Stimulated activated CD8-positive, alpha-beta memory T cell treated with anti-CD3 and anti-CD28 coated beads, Interleukin-7, amount 100 ng/mL, for 48 hours (primary cell): ENCODE measurements around the gene SLC25A15.
A peak's percentile ranks its signal among the peaks of the same experiment; 100 is the strongest.

ENCODE experiments used
- DNase-seq, 2 donors: peaks; one replicate each; pipeline ENCODE4 v3.0.0-alpha.2; 2020; ENCODE audit warnings: low read depth in 1 of 2; ENCODE audit errors: extremely low read depth in 1 of 2

SLC25A15 gene

DNA sequence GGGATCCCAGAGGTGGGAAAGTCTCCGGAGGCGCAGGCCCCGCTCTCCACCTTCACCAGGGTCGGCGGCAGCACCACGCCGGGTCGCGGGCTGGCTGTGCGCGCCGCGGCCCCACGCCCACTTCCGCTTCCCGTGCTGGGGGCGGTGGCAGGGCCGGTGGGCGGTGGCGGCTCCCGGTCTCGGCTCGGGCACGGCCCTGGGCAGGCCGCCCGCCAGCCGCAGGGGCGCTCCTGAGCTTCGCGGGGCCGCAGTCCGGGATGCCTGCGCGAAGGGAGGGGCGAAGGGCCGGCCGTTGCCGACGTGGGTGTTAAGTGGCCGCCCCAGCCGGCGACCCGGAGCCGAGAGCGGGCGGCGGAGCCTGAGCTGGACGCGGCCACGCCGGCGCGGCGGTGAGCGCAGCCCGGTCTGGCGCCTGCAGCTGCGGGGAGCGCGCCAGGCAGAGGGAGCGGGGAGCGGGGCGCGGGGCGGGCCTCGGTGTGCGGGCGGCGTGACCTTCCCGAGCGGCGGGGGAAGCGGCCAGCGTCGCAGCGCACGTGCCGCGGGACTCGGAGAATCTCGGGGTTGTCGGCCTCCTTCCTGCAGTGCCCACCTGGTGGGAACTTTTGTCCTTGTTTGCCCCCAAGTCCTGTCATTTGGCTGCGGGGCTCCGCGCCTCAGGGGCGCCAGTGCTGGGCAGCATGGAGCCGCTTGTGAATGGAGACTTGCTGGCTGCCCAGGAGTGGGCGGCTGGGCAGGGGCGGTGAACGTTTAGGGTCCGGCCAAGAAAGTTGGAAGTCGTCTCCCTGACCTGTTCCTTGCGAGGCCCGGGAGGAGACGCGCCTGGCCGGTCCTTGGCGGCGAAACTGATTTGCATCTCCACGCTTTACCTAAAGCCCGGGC is at the start of gene SLC25A15:
TSS of gene SLC25A15 (plus strand) at position 337 of the 879 bp plus-strand sequence. CDS start 3,616 bp downstream, outside the sequence.
- DNase-seq, result peak; percentile 49 to 61

DNA sequence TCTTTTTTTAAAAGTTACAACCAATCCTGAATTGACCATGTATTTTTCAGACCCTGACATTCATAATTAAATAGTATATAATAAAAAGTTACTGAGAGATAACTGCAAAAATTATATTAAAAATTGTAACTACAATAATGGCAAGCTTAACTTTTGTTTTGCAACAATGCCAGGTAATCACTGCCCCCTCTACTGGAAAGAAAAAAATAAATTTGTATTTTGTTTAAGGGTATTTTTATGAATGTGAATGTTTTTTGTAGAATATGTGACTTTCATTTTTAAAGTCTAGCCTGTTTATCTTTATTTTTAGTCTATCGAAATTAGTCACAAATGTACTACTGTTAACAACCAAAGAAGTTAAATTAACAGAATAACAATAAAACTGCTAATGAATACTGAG is 40.1 kb upstream of the SLC25A15 start:
- no peak for DNase-seq

DNA sequence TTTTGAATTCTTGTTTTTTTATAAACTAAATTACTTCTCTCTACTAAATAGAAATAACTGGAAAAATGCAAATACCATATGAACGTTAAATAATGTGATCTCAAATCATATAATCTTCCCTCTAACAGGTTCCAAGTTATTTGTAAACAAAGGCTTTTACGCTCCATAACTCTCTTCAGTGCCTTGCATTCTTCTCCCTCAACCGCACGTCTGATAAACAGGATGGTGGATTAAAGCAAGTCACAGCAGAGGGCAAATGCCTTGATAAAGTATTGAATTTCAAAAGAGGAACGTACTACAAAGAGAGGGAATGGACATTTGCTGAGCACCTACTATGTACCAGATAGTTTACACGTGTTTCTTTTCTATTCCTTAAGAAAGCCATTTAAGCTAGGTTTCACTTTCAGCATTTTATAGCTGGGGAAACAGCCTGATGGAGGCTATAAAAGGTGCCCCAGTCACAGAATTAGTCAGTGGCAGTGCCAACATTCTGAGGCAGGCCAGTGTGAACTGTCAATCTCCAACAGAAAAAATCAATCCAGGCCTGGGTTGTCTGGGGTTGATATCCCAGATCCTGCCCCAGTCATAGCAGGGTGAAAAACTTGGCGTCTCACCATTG is 34.2 kb upstream of the SLC25A15 start:
- DNase-seq, result no peak

DNA sequence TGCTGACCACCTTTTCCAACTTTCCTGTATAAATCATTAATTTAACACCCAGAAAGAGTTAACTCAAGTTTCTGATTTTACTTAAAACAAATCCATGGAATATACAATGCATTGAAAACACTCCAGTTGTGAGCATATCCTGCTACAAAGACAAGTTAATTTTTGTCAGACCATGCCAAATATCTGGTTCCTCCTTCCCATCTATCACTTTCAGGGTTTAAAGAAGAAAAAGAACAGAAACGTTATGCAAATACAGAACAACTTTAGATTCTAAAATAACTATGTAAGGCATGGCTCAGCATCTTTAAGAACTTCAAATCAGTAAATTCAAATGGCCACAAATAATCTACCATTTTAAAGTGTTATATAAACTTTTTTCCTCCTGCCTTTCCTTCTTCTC is 33.4 kb upstream of the SLC25A15 start:
- no peak for DNase-seq

DNA sequence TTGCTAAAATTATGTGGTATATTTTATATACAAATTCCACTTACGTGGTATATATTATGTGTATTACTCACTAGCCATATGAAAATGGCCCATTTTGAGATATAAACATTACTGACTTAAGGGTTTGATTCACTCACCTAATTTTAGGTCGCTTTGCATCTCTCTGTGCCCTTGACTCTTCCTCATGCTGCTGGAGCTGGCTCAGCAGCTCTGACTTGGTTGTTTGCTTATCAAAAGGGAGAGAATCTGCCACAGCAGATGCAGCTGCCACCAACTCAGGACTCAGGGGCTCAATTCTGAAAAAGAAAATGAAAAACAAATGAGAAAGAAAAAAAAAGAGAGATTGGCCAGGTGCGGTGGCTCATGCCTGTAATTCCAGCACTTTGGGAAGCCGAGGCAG is 30.6 kb upstream of the SLC25A15 start:
- no peak for DNase-seq

DNA sequence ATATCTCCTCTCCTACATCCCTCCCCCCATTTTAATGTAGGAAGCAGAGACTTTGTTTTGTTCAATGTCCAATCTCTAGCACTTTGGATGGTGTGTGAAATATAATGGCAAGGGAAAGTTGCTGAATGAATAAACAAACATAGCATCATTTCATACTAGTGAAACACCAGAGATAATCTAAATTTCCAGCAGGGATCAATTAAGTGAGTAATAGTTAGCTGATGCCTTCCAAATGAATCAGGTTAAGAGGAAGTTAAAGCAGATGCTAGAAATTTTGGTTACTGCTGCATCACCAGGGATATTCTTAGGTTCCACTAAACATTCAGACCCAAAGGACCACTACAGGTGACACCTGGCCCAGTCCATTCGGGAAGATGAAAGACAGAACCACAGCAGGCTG is 26.6 kb upstream of the SLC25A15 start:
- no peak for DNase-seq

DNA sequence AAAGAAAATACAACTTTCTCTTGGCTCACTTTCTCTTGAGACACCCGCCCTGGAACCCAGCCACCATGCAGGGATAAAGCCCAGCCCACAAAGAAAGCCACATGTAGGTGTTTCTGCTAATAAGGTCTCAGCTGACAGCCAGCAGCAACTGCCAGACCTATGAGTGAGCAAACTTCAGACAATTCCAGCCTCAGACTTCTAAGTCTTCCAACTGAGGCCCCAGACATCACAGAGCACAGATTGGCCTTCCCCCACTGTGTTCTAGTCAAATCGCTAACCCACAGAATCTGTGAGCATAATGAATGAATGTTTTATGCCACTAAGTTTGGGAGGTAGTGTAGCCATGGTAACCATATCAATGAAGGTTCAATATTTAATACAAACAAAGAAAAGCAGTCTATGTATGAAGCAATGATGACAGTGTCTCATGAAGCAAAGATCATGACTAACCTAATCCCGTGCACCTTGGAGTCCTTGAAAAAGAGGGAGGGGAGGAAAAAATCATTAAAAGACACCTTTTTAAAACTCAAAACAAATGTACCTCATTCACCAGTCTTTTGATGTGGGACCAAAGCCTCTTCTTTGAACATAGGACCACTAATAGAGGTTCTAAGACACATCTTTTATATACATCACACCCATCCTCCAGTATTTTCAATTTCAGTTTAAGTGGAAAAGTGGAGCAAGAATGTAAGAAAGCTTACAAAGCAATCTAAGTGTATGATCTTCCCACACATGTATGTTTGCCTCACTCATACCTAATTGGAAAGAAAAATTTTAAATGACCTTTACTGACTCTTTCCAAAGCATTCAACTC is 24.6 kb upstream of the SLC25A15 start:
- DNase-seq, result peak in 1 of 2 donors; percentile 45

DNA sequence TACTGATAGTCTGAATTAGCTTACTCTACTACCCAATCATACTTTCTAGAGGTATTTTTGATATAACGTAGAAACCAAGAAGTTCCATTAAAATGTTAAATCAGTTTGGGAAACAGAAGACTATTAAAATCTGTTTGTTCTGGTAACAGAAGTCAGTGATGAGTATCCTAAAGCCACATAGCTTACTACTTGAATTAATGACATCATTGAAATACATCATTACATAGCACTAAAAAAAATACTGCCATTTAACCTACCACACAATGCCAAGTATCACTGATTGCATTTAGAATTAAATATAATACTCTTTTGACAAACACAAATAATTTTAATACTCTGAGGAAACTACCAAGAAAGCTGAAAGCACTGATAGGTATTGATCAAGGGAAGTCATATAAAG is 23.8 kb upstream of the SLC25A15 start:
- no peak for DNase-seq

DNA sequence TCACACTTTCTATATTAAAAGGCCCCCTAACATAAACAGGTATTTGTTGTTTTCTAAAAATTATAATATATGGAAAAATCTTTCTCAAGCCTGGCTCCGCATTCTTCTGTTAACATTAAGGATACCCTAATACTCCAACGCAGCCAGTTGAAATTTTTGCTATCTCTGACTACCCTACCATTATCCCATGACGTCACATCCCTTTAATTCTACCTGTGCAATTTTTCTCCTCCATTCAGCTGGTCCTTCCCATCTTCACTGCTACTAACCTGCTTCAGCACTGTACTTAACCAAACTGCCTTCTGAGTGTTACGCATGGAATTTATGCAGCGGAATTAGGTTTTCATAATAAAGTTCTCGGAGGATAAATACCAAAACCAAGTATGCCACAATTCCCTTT is 19.4 kb upstream of the SLC25A15 start:
- DNase-seq, result no peak

DNA sequence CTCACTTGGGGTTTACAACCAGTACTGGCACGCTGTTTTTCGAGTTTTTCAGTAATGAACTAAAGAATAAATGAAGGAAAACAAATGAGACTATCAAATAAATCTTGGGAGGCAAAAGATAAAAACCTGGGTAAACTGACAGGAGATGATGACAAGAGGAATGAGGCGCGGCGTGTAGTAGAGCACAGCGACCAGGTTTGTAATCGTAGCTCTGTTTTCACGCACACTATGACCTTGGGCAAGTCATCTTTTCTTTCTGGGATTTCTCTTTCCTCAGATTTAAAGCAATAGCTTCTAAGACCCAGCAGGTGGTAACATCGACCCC is 18.8 kb upstream of the SLC25A15 start:
- no peak for DNase-seq

DNA sequence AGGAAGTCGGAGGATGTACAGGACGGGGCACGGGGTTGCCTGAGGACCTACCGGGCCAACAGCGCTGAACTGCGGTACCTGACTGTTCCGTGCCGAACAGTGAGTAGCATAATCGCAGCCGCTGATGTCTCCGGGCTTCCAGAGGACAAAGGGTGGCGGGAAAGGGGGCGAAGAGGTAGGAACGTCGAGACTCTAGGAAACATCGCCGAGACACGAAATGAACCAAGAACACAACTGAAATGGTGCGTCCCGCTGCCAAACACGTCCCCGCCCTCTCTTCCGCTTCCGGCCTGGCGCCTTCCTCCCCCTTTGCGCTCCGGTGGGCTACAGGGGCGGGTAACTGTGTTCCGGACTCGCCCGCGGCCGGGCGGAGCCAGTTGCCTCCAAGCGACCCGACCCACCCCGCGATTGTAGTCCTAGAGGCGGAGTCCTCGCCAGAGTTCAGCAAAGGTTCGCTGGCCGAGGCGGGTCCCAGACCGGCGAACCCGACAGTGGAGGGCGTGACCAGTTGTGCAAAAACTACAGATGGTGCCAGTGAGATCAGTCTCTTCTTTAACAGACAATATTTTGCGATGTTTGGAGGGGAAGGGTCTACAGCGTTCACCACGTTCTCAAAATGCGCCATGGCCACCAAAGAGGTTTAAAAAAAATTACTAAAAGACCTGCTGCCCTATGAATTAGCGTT is 18.3 kb upstream of the SLC25A15 start, which contains the start of gene MRPS31:
TSS of gene MRPS31 (minus strand) at position 257 of the 685 bp plus-strand sequence. CDS start at position 203, 54 bp downstream.
- peak; percentile 90 to 92 for DNase-seq

DNA sequence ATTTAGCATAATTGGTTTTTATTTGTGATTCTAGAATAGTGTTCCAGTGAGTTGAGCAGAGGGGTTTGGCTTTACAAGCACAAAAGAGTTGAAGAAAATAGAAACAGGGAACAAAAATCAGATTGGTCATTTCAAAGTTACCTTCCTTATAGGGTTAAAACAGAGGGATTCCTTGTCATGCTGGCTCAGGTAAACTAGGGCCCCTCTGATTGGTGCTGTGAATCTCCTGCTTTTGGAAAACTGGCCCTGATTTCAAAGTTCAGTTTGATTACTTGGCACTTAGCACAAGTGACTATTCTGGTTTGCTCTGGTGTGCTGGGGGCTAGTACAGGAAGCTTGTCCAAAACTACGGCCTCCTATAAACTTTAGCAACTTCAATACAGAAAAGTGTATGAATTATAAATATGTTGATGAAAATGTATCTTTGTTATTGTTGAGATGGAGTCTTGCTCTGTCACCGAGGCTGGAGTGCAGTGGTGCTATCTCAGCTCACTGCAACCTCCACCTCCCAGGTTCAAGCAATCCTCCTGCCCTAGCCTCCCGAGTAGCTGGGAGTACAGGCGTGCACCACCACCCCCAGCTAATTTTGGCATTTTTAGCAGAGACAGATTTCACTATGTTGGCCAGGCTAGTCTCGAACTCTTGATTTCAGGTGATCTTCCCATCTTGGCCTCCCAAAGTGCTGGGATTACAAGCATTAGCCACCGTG is 16.5 kb upstream of the SLC25A15 start:
- DNase-seq, result no peak

DNA sequence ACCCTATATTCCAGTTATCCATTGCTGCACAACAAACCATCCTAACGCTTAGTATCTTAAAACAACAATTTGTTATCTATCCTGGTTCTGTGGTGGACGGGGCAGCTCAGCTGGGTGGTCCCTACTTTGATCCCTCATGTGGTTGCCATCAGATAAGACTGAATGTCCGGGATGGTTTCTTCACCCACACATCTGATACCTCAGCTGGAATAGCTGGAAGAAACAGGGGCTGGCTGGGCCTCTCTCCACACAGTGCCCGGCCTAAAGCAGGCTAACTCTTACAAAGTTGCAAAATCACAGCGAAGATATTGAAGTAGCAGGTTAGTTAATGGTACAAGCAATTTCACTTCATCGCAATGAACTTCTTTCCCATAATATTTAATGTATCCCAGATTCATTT is 14.7 kb upstream of the SLC25A15 start:
- no peak for DNase-seq

DNA sequence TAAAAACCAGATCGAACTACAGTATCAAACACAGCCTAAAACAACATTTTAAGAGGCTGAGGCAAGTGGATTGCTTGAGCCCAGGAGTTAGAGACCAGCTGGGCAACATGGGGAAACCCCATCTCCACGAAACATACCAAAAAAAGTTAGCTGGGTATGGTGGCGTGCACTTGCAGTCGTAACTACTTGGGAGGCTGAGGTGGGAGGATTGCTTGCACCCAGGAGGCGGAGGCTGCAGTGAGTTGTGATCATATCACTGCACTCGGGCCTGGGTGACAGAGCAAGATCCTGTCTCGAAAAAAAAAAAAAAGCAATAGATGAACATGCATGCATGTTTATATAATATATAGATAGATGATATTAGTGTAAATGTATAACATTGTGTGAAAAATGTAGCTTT is 13.2 kb upstream of the SLC25A15 start:
- no peak for DNase-seq

DNA sequence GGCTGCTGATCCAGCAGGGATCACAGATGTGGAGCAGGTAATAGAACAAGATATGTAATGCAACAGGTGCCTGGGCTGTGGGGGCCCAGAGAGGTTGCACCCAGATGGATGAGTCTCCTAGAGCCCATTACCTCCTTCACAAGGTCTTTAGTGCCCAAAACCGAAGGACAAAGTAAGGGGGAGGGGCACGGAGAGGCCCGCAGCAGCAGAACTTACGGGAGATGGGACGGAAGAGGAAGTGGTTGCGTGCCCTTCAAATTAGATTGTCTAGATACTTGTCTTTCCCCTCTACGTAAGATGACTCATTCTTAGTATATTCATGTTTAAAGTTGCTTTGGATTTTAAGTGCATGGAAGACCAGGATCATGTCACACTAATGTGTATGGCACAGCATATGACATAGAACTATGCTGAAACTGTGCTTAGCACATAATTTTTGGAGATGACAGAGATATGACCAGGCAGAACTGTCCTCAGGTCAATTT is 12.7 kb upstream of the SLC25A15 start:
- peak; percentile 38 to 56 for DNase-seq

DNA sequence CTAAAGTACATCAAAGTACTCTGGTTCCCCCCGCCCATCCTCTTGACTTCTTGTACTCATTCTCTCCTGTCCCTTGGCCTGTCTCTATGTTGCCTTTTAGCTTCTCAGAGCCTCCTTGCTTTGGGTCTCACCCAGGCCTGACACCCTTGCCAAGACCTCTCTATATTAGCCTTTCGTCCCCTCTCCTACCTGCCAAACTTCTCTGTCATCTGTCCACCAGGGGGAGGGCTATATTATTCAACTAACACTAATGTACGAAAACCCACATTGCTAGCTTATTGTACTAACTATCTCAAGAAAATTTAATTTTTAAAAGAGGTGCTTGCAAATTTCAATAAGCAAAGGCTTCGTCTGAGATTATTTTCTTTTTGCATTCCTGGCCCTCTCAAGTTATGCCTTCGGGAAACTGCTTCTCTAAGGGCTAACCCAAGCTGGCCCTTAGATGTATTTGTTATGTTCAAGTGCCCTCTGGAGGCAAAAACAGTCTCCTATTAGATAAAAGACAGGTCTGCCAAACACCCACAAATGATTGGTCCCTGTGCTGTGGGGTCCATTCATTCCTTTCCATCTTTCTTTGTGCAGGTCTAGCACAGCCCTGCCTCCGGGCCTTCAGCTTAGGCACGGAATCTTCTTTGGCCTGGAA is 12.1 kb upstream of the SLC25A15 start:
- DNase-seq, result no peak

DNA sequence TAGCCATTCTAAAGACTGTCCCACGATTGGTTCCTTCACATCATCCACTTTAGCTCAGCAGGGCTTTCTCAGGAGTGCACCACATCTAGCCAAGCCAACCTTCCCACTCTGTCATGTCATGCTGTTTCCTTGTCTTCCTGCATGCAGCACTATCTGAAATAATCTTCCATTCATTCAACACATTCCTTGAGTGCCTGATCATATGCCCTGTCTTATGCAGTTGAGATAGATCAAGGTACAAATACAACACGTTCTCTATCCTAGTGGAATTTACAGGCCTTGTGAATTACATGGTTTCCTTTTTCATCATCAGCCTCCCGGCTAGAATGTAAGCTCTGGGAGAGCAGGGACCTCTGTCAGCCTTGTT is 11.6 kb upstream of the SLC25A15 start:
- DNase-seq, result no peak

DNA sequence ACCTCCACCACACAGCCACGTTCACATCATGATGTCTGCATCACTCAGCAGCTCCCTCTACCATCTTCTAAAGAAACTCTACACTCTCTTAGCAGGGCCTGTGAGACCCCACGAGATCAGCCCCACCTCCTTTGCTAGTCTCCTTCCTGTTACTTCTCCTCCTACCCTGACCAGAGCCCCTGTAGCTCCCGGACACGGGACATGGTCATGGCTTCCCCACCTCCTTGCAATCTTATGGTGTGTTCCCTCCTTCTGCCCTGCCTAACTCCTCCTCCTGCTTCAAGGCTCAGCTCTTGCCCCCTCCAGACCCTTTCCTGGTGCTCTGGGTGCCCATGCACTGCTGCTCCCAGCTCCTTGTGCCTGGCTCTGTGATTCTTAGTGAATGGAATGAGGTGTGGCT is 10.4 kb upstream of the SLC25A15 start:
- DNase-seq, result no peak

DNA sequence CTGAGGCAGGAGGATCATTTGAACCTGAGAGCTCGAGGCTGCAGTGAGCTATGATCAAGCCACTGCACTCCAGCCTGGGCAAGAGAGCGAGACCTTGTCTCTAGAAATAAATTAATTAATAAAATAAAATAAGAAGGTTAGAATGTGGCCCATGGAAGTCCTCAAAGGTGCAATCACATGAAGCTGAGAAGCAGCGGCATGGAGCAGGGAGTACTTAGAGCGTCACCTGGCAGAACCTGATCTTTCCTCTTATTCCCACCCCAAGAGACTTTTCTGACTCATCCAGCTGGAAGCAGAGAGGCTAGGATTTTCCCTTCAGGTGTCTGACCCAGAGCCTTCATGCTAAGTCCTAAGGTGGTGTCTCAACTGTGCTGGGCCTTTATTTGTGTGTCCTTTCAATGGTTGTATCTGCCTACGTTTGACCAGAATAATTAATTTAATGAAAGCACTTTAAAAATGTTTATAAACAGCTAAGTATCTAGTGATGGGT is 9.6 kb upstream of the SLC25A15 start:
- DNase-seq, result no peak
